ENCODE measurements around the gene IL21R.
"Not testable (repeated sequence)": the region's sequence is repeated elsewhere in the genome, so short reads cannot be mapped to it uniquely, and the experiment has no call there.

The IL21R gene

GRCh38 chr16:27427538-27427937, 25.6 kb downstream of the IL21R start:
- no peak for DNase-seq (ENCODE audit: low read depth)

GRCh38 chr16:27428026-27428785, 26.2 kb downstream of the IL21R start:
- no peak for DNase-seq (ENCODE audit: low read depth)

GRCh38 chr16:27429330-27429871, 27.4 kb downstream of the IL21R start:
- no peak for DNase-seq (ENCODE audit: low read depth)

GRCh38 chr16:27429981-27430441, 28.0 kb downstream of the IL21R start:
- no peak for DNase-seq (ENCODE audit: low read depth)

- DNase-seq (ENCODE audit: low read depth), result no peak
Observed at GRCh38 chr16:27430512-27430911, 28.5 kb downstream of the IL21R start.

GRCh38 chr16:27430923-27431484, 29.0 kb downstream of the IL21R start:
- DNase-seq (ENCODE audit: low read depth), result no peak

GRCh38 chr16:27431773-27432532, 30.0 kb downstream of the IL21R start:
- DNase-seq (ENCODE audit: low read depth), result no peak

GRCh38 chr16:27432558-27432957, 30.6 kb downstream of the IL21R start:
- peak; percentile 52 for DNase-seq (ENCODE audit: low read depth)

- DNase-seq (ENCODE audit: low read depth), result not testable (repeated sequence)
Observed at GRCh38 chr16:27433191-27433590, 31.2 kb downstream of the IL21R start.

- no peak for DNase-seq (ENCODE audit: low read depth)
Observed at GRCh38 chr16:27433636-27434035, 31.7 kb downstream of the IL21R start.

GRCh38 chr16:27434141-27435051, 32.4 kb downstream of the IL21R start:
- no peak for DNase-seq (ENCODE audit: low read depth)

GRCh38 chr16:27435146-27435545, 33.2 kb downstream of the IL21R start:
- DNase-seq (ENCODE audit: low read depth), result not testable (repeated sequence)

GRCh38 chr16:27436065-27436464, 34.1 kb downstream of the IL21R start:
- no peak for DNase-seq (ENCODE audit: low read depth)

- DNase-seq (ENCODE audit: low read depth), result no peak
Observed at GRCh38 chr16:27436921-27437650, 35.1 kb downstream of the IL21R start.

- no peak for DNase-seq (ENCODE audit: low read depth)
Observed at GRCh38 chr16:27437946-27438345, 36.0 kb downstream of the IL21R start.

GRCh38 chr16:27439271-27440018, 37.5 kb downstream of the IL21R start:
- DNase-seq (ENCODE audit: low read depth), result no peak

- DNase-seq (ENCODE audit: low read depth), result no peak
Observed at GRCh38 chr16:27441276-27441675, 39.3 kb downstream of the IL21R start.

- no peak for DNase-seq (ENCODE audit: low read depth)
Observed at GRCh38 chr16:27441998-27442397, 40.0 kb downstream of the IL21R start.

- DNase-seq (ENCODE audit: low read depth), result peak; percentile 27
Observed at GRCh38 chr16:27444015-27444414, 42.0 kb downstream of the IL21R start.

- no peak for DNase-seq (ENCODE audit: low read depth)
Observed at GRCh38 chr16:27444470-27444869, 42.5 kb downstream of the IL21R start.

Data from GM04503 (cell line).